Mammary epithelial cell (primary cell): Measurements from ENCODE around the gene AXIN1.

Experiments used
- EZH2 ChIP-seq: IDR thresholded peaks from 2 replicates; pipeline ENCODE4 v1.6.1; 2012; ENCODE audit warnings: low read length, inconsistent platforms, borderline replicate concordance
- TF ChIP-seq, protein P1 (sequence below), 2 donors: IDR thresholded peaks in 1 of 2; conservative IDR thresholded peaks in 1 of 2; 2 replicates each; pipeline ENCODE4 v1.5.1; 2011 to 2012; ENCODE audit warnings: inconsistent platforms in 2 of 2, low read length in 2 of 2, mild to moderate bottlenecking in 2 of 2, control low read depth in 1 of 2, low read depth in 1 of 2; ENCODE audit not compliant: insufficient read depth in 1 of 2; ENCODE audit errors: extremely low read depth in 1 of 2

DNA sequence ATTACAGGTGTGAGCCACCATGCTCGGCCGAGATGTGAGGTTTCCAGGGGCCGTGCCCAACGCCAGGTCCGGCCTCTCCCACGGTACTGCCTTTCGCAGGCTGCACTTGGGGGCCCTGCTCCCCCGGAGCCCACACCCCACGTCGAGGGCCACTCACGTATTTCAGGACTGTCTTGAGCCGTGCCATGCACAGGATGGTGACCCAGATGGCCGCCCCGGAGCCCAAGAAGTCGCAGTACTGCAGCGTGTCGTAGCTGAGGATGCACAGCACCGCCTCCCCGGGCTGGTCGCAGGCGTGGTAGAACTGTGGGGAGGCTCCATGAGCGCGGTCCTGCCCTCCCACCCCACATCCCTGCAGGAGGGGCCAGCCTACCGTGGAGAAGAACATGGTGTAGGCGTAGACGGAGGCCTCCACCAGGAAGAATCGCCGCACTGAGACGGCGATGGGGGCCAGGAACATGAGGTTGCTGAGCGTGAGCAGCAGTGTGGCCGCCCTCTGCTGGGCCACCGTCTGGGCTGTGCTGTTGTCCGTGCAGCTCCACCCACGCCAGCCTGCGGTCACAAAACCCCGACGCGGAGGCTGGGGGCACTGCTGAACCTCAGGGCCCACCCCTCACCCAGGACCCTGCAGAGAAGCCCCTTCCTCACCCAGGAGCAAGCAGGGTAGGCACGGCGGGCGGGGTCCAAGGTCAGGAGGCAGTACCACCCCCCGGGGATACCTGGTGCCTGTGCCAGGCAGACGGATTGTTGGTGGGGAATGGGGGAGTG is 21.5 kb upstream of the AXIN1 start:
- TF ChIP-seq, protein P1, sequence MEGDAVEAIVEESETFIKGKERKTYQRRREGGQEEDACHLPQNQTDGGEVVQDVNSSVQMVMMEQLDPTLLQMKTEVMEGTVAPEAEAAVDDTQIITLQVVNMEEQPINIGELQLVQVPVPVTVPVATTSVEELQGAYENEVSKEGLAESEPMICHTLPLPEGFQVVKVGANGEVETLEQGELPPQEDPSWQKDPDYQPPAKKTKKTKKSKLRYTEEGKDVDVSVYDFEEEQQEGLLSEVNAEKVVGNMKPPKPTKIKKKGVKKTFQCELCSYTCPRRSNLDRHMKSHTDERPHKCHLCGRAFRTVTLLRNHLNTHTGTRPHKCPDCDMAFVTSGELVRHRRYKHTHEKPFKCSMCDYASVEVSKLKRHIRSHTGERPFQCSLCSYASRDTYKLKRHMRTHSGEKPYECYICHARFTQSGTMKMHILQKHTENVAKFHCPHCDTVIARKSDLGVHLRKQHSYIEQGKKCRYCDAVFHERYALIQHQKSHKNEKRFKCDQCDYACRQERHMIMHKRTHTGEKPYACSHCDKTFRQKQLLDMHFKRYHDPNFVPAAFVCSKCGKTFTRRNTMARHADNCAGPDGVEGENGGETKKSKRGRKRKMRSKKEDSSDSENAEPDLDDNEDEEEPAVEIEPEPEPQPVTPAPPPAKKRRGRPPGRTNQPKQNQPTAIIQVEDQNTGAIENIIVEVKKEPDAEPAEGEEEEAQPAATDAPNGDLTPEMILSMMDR (conservative IDR thresholded peaks at IDR 0.05 in 1 of 2, IDR thresholded peaks at IDR 0.05 in 1 of 2; ENCODE audit: extremely low read depth in 1 of 2, insufficient read depth in 1 of 2, low read depth in 1 of 2, low read length in 2 of 2), result no peak
- no peak for TF ChIP-seq EZH2
